CD4-positive, alpha-beta T cell treated with Interleukin-2 at 100 ng/mL for 4 hours (primary cell): ENCODE results near the gene CAPZB.
"Not testable (repeated sequence)": the region's sequence is repeated elsewhere in the genome, so short reads cannot be mapped to it uniquely, and the experiment has no call there.

Source experiments
- DNase-seq: peaks from one replicate; pipeline ENCODE4 v3.0.0-alpha.2; 2020; ENCODE audit warnings: low spot score

The CAPZB gene

DNA sequence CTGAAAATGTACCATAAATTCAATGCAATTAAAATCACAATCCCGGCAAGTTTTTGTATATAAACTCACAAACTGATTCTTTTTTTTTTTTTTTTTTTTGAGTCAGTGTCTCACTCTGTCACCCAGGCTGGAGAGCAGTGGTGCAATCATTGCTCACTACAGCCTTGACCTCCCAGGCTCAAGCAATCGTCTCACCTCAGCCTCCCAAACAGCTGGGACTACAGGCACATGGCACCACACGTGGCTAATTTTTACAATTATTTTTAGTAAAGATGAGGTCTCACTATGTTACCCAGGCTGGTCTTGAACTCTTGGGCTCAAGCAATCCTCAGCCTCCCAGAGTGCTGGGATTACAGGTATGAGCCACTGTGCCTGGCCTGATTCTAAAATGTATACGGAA lies 12.1 kb upstream of the CAPZB start:
- not testable (repeated sequence) for DNase-seq

GRCh38 chr1:19496527-19496874 lies 11.2 kb upstream of the CAPZB start:
- no peak for DNase-seq

DNA sequence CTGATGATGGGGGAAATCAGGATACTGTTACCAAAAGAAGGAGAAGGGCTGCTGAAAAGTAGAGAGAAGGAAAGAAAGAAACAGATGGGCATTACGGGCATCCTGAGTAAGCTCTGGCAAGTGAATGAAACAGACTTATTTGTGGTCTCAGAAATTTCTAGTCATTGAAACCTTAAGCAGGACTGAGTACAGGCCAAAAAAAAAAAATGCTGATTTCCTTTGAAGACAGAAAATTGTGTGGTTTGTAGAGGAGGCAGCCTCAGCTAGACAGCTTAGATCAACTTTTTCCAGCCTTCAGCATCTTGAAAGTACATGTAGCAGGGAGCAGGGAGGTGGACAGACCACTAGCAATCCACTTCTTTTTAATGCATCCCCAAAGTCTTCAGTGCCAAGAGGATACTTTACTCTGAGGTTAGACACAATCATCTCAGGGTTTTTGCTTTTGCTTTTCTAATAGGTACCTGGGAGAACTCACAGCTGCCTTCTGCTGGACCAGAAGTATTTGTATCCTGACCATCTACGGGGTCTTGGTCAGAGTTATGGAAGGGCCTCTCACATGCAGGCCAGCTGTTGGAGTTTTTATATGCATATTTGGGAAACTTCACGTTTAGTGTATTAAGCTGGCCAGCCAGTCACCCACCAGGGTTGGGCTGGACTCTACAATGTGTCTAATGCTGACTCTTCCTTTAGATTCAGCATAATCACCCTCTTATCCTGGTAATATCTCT lies 10.6 kb upstream of the CAPZB start:
- no peak for DNase-seq

- DNase-seq: no peak
These were observed 9.8 kb upstream of the CAPZB start for GRCh38 chr1:19495000-19495656.

- no peak for DNase-seq
These were observed 8.2 kb upstream of the CAPZB start for GRCh38 chr1:19493547-19493946.

DNA sequence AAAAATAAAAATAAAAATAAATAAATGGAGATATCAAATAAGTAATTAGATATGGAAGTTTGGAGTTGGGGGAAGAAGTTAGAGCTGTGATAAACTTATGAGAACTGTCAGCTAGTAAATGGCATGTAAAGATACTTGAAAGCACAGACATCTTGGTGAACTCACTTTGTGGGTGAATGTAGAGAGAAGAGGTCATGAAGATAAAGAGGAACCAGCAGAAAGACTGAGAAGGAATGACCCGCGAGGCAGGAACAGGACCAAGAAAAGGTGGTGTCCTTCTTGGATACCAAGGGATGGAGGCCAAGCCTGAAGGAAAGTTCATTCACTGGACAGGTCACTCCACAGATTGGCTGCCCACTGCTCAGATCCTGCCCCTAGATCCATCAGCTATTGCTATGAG lies 4.7 kb upstream of the CAPZB start:
- no peak for DNase-seq

GRCh38 chr1:19488136-19488535 lies 2.8 kb upstream of the CAPZB start:
- DNase-seq: no peak

GRCh38 chr1:19484798-19485361 lies 459 bp downstream of the CAPZB start:
- DNase-seq: no peak

DNA sequence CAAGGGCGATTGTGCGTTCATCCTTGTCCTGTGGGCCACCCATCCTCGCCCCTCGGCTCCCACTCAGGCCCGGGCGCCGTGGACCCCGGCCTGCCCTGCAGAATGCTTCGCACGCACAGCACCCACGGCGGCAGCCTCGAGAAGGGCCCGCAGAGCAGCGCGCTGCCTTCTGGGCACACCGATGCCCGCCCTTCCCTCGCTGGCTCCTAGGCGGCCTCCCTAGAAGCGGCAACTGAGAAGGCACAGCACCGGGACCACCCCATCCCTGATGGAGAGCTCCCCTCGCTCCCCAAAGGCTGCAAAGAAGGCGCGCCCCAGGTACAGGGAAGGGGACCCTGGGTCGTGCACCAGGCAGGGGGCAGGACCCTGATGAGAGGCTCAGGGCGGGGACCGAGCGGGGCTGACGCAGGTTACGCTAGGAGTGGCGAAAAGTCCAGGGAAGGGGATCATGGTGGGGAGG lies 971 bp downstream of the CAPZB start:
- no peak for DNase-seq

- no peak for DNase-seq
These were observed 1.6 kb downstream of the CAPZB start for GRCh38 chr1:19483691-19484090.

GRCh38 chr1:19483261-19483660 lies 2.1 kb downstream of the CAPZB start:
- peak; percentile 54 for DNase-seq

DNA sequence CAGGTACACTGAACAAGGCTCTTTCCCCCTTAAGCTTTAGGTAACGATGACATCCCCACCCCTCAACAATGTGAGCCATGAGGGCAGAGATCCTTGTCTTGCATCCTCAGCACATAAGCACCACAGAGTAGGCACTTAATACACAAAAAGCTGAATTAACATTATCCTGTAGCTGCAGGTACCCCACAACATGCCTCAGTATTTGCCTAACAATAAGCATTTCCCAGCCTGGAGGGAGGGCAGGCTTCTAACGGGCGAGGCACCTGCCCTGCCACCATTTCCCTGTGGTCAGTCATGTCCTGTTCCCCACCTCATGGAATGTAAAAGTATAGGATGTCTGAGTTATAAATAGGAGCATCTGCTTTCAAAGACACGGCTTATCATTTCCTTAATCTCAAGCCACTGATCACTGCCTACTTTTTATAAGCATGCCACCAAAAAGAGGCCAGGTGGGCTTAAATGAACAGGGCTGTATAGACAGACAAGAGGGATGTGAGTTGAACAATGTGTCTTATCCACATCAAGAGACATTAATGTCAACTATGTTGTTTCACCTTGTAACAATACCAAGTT lies 3.4 kb downstream of the CAPZB start:
- no peak for DNase-seq

DNA sequence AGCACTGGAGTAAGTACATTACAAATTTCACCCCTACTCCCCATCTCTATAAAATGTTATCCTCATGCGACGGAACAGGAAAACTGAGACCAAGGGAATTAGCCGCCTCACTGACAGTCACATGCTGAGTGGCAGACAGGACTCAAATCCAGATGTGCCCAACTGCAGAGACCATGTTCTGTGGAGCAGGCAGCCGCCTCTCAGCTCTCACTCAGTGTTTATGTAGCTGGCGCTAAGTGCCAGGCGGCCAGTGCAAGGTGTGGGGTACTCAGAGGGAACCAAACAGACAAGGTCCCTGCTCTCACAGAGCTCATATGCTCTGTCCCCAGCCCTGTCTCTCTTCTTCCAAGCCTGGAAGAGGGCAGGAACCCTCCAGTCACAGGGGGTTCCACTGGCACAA lies 5.1 kb downstream of the CAPZB start:
- no peak for DNase-seq

DNA sequence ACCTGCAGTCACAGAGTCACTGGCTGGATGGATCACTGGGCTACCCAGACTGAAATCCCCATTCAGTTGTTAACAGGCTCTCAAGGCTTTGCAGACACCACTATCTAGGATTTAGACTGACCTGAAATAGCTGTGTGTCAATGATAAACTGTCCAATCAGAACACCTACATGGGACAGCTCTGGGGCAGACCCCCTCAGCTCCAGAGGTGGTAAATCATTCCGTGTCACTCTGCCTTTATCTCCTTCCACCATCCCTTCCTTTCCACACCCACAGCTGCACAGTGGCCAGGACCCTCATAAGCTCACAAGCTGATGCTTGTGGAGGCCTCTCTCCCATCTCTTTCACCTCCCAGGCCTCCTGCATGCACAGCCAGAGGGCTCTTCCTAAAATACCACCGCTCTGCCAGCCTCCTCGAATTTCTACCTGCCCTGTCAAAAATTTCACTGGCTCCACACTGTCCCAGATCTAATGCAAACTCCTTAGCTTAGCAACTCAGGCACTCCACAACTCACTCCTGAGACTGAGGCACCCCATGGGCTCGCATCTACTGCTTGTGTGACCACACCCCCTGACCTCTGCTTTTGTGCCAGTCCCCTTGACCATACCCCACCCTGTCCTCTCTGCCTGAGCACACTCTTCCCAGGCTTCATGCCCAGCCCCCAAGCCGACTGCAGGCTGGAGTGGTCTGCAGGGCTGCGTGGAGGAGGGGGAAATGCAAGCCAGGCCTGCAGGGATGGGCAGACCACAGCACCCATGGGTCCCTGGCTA lies 5.8 kb downstream of the CAPZB start:
- no peak for DNase-seq

- DNase-seq: no peak
These were observed 7.0 kb downstream of the CAPZB start for GRCh38 chr1:19478322-19478721.

DNA sequence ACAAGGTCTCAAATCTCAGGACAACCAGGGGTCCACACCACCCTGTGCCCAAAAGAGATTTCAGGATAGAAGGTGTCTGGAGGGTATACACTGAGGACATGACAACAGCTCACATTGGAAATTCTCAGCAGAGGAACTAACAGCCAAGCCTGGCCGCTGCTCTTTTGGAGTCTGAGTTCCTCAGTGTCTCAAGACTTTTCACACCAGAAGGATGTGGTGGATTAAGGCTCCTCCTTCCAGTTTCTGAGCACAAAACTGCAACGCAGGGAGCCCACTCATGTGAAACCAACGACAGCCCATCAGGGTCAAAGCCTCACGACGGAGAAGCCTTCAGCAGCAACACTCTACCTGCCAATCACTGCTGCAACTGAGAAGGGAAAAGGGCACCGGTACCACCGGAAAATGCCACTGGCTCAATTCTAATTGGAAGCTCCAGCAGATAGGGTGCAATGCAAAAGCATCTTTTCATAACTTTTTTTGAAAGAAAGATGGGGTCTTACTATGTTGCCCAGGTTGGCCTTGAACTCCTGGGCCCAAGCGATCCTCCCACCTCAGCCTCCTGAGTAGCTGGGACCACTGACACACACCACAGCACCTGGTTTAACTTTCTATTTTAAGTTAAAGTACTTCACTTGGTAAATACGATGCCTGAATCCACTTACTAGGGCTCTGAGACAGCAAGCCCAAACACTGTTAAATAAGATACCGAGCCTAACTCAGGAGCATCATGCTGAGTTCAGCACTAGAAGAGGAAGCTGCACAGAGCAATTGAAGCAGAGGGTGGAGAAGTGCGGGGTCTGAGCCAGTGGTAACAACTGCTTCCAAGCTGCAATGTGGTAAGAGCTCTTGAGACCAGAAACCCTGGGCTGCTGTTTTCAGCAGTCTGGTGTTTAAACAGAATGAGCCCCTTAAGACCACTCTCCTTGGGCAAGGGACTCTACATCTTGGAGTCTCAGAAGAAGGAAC lies 7.8 kb downstream of the CAPZB start:
- peak; percentile 41 for DNase-seq

DNA sequence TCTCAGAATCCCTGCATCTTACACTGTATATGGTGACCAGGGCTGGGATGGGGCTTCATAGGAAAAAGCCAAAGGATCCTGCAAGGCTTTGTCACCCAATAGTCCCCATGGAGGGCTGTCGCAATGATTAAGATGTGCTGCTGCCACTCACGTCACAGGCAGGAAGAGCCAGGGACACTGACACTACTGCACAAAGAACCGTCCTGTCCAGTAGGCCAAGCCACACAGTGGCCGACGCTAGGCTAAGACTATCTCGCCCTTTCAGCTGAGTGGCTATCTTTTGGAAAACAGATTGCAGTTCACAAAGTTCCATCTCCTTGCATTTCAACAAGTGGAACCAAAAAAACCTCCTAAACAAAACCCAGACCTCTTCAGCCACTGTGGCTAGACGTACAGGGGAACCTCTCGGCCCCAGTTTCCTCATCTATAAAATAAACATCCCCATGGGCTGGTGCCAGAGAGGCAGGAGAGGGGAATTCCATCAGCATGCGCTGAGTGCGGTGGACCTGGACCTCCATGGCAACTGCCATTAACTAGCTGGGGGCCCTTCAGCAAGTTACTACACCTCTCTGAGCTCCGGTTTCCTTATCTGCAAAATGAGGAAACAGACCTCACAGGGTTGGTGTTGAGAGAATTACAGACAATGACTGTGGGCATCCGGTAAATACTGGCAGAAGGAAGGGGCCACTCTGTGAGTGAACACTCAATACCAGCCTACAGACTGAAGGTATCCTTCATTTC lies 8.7 kb downstream of the CAPZB start:
- DNase-seq: peak; percentile 65

DNA sequence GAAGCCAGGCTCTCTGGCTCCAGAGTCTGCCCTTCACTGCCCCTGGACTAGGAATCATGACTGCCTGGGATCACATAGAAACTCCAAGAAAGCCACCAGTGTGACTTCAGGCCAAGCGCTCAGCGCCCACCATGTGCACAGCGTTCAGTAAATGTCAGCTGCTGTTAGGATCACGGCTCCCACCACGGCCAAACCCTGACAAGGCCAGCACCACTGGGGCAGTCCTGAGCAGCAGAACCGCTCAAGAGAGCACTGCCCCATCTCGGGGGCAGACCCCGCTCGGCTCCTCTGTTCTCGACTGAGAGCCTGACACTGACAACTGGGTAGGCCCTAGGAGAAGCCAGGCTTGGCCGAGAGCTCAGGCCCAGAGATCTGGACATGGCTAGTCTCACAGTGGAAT lies 10.0 kb downstream of the CAPZB start:
- no peak for DNase-seq

DNA sequence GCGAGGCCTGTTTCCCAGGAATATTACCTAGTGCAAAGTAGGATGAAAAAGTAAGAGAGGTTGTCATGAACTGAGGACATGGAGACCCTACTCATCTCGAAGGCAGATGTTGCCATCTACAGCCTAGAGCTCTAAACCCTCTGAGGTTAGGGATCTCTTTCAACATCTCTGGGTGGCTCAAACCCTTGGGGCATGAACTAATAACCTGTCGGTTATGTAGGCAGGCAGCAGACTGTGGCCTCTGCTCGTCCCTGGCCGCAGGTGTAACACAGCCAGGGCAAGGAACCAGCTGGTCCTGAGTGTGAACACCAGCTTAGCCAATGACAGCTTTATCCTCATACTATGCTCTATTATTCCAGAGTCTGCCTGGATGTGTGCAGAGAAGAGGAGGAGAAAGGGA lies 13.2 kb downstream of the CAPZB start:
- DNase-seq: no peak

DNA sequence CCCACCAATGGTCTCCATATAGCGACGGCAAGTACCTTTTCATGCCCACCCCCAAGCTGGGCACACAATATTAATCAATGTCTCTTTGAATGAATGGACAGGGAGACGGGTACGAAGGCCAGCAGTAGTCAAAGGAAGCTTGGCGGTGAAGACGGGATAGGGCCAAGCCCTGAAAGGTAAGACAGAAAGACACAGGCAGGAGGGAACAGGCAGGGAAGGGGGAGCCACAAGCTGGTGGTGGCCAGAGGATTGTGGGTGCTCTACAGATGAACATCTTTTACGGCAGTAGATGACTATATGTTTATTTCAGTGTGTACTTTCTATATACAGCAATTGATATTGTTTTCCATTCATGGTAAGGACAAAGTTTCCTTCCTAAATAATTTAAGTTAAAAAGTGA lies 16.3 kb downstream of the CAPZB start:
- no peak for DNase-seq
